Measurements from ENCODE around the gene OR4F6. TPM values are rescaled to one million over a fixed set of nuclear protein-coding genes. Genes with fewer than 3 reads are reported as not detected.

Gene OR4F6
- total and polyA plus RNA-seq, 7 donors = not detected

DNA sequence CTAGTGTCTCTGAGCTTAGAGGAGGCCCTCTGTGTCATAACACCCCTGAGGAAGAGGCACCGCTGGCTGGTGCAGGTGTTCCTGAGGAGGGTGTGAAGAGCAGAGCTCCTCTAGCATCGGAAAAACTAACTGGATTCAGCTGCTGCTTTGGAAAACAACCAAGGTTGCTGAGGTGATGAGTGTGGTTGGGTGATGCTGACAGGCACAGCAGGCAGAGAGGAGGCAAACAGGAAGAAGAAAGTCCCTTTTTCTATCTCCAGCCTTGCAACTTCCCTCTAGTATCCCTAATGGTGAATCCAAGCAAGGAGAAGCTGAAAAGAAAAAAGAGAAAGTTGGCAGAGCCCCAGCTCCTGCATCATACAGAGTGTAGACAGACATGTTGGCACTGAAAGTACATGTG, 4.9 kb downstream of the OR4F6 start:
- Histone ChIP-seq H3K9me3 (no peaks in the 10 kb centered on the region), H3K36me3 (no peaks in the 10 kb centered on the region), H3K4me1 (no peaks in the 10 kb centered on the region), H3K27me3 (no peaks in the 10 kb centered on the region), H3K4me3 (no peak overlapping the region), H3K27ac (no peak overlapping the region)
- TF ChIP-seq POLR2A (IDR thresholded peaks at IDR 0.05) (no peak), EP300 (IDR thresholded peaks at IDR 0.05) (no peak), POLR2AphosphoS5 (IDR thresholded peaks at IDR 0.05) (no peak)
- TF ChIP-seq, protein P1, sequence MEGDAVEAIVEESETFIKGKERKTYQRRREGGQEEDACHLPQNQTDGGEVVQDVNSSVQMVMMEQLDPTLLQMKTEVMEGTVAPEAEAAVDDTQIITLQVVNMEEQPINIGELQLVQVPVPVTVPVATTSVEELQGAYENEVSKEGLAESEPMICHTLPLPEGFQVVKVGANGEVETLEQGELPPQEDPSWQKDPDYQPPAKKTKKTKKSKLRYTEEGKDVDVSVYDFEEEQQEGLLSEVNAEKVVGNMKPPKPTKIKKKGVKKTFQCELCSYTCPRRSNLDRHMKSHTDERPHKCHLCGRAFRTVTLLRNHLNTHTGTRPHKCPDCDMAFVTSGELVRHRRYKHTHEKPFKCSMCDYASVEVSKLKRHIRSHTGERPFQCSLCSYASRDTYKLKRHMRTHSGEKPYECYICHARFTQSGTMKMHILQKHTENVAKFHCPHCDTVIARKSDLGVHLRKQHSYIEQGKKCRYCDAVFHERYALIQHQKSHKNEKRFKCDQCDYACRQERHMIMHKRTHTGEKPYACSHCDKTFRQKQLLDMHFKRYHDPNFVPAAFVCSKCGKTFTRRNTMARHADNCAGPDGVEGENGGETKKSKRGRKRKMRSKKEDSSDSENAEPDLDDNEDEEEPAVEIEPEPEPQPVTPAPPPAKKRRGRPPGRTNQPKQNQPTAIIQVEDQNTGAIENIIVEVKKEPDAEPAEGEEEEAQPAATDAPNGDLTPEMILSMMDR (IDR thresholded peaks at IDR 0.05) = no peak
- intact Hi-C loops (cut with DNase I) = no loop called here
- no peak for DNase-seq
- WGBS, 2 donors = 54 to 67% methylated on average over 2 of the region's 2 CpGs

DNA sequence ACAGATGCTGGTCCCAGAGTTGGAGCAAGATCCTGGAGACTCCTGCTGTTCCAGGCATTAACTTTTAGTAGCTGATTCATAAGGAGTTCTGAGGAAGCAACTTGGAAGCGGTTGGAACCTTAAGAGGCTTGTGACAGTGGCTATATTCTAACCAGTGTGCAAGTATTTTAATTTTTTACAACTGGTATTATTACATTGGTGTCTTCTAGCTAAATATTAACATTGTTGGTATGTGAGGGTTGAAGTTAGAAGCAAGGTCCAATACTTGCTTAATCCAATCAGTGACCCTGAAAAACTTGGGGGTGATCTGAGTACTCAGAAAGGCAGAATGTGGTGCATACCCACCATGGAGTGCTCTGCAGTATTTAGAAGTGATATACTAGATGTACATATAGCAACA, 7.1 kb downstream of the OR4F6 start:
- intact Hi-C loops (cut with DNase I) = no loop called here
- no peaks in the 10 kb centered on the region for H3K27me3 ChIP-seq
- TF ChIP-seq EP300 (IDR thresholded peaks at IDR 0.05) (no peak), POLR2A (IDR thresholded peaks at IDR 0.05) (no peak)
- TF ChIP-seq, protein P1 (IDR thresholded peaks at IDR 0.05) = no peak
- 84 to 87% methylated on average over 1 of the region's 1 CpG for WGBS, 2 donors
- H3K36me3 ChIP-seq = no peaks in the 10 kb centered on the region
- no peak overlapping the region for H3K27ac ChIP-seq
- no peaks in the 10 kb centered on the region for H3K4me1 ChIP-seq
- DNase-seq = no peak
- H3K4me3 ChIP-seq = no peak overlapping the region
- H3K9me3 ChIP-seq = no peaks in the 10 kb centered on the region

DNA sequence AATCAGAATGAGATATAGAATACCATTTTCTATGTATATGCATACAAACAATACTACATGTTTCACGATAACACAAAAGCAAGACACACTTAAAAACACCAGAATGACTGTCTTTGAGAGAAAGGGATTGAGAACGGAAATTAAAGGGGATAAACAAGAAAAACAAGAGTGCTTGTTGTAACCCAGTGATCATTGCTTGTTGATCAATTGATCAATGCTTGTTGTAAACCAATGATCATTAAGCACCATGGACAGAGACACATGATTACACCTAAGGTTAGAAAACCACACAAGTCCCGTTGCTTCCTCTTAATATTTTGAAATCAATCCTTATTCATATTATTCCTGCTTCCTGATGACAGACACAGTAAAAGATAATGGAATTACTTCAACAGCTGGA, 7.6 kb downstream of the OR4F6 start:
- Histone ChIP-seq H3K4me3 (no peak overlapping the region), H3K4me1 (no peaks in the 10 kb centered on the region), H3K27ac (no peak overlapping the region), H3K27me3 (no peaks in the 10 kb centered on the region), H3K36me3 (no peaks in the 10 kb centered on the region), H3K9me3 (no peaks in the 10 kb centered on the region)
- DNase-seq = no peak
- TF ChIP-seq EP300 (IDR thresholded peaks at IDR 0.05) (no peak), POLR2A (IDR thresholded peaks at IDR 0.05) (no peak), POLR2AphosphoS5 (IDR thresholded peaks at IDR 0.05) (no peak)
- TF ChIP-seq, protein P1 (IDR thresholded peaks at IDR 0.05) = no peak
- WGBS, 2 donors = 42 to 60% methylated on average over 3 of the region's 3 CpGs
- intact Hi-C loops (cut with DNase I) = no loop called here

DNA sequence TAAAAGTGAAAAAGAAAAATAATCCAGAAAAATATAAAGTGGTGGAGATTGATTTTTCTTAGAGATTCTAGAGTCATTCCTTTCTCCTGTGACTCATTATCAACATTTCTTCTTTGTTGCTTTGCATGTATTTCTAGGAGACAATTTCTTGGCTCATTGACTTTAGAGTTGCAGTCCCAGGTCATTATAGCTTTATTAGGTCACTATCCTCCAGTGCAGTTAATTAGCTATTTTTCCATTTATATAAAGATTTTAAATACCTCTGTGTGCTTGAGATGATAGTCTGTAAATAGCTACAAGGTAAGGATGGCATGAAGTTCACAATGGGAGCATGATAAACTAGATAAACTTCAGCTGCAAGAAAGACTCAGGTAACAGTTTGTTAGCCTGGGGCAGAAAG, 8.6 kb downstream of the OR4F6 start, which contains the start of gene OR4F15:
TSS of gene OR4F15 (plus strand) at position 301 of the 400 bp plus-strand sequence. CDS start 5,985 bp downstream, outside the sequence.
- TF ChIP-seq EP300 (IDR thresholded peaks at IDR 0.05) (no peak), POLR2AphosphoS5 (IDR thresholded peaks at IDR 0.05) (no peak), POLR2A (IDR thresholded peaks at IDR 0.05) (no peak)
- TF ChIP-seq, protein P1 (IDR thresholded peaks at IDR 0.05) = no peak
- H3K27ac ChIP-seq = no peak within 1 kb of the TSS
- H3K4me1 ChIP-seq = no peaks in the 10 kb centered on the region

DNA sequence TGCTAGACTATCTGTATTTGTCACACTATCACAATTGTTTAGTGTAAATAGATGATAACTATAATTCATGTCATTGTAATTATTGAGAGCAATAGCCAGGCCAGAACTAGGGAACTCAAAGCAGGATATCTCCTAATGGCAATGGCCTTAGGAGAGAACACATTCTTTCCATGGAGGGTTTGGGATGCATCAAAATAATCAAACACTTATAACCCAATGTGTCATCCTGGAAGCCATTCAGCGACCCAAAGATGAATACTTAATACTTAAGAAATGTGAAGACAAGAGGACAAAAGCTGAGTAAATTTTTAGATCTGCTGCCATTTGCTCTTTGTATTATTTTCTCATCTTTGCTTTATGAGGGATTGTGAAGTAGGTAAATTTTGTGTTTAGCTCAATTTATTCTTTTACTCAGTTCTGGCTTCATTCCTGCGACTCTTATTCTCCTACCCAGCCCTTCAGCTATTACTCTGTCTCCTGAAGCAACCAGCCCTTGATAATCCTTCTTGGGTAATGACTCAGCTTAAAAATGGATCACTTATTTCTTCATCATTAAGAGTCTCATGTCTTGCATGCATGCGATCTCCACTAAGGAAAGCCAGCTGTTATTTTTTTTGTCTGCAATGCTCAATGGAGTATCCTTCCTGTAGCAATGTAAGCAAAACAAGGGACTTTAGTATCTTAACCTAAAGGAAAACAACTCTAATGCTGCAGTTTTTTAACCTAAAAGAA, 10.7 kb downstream of the OR4F6 start:
- WGBS, 2 donors = 72 to 80% methylated on average over 3 of the region's 3 CpGs
- Histone ChIP-seq H3K9me3 (no peaks in the 10 kb centered on the region), H3K4me3 (no peak overlapping the region), H3K27me3 (no peaks in the 10 kb centered on the region), H3K36me3 (no peaks in the 10 kb centered on the region), H3K4me1 (no peaks in the 10 kb centered on the region), H3K27ac (no peak overlapping the region)
- TF ChIP-seq, protein P1 (IDR thresholded peaks at IDR 0.05) = no peak
- TF ChIP-seq POLR2AphosphoS5 (IDR thresholded peaks at IDR 0.05) = no peak
- TF ChIP-seq POLR2A (IDR thresholded peaks at IDR 0.05) = no peak
- no peak for TF ChIP-seq EP300 (IDR thresholded peaks at IDR 0.05)
- no peak for DNase-seq
- intact Hi-C loops (cut with DNase I) = no loop called here

More for the DNA sequence above, 8.6 kb downstream of the OR4F6 start, which contains the start of gene OR4F15:
- no peak for DNase-seq
- Histone ChIP-seq H3K4me3 (no peak within 1 kb of the TSS), H3K36me3 (no peaks in the 10 kb centered on the region), H3K27me3 (no peaks in the 10 kb centered on the region), H3K9me3 (no peaks in the 10 kb centered on the region)
- intact Hi-C loops (cut with DNase I) = no loop called here
